Bronchial epithelial cell (primary cell): ENCODE measurements around the gene HOXA4. TPM values are rescaled to one million over a fixed set of nuclear protein-coding genes. Genes with fewer than 3 reads are reported as not detected.

ENCODE experiments used
- DNase-seq: peaks from one replicate; pipeline ENCODE4 v3.0.0-alpha.2; 2010; ENCODE audit warnings: low read depth
- FAIRE-seq: peaks from 2 replicates; lab custom pipeline; 2011; peaks lifted over from hg19 to GRCh38; lab: Jason Lieb, UNC
- H3K27me3 ChIP-seq: 2 replicates; pipeline ENCODE4 v1.5.1; 2011; ENCODE audit warnings: low read length; ENCODE audit not compliant: control insufficient read depth, insufficient read depth
- H3K36me3 ChIP-seq: 2 replicates; pipeline ENCODE4 v1.5.1; 2011; ENCODE audit warnings: low read length; ENCODE audit not compliant: control insufficient read depth, insufficient read depth
- H3K4me3 ChIP-seq: 2 replicates; pipeline ENCODE4 v1.5.1; 2011; ENCODE audit warnings: mild to moderate bottlenecking, low read depth, low read length, control low read depth
- CTCF ChIP-seq: IDR thresholded peaks from 2 replicates; pipeline ENCODE4 v1.5.1; 2011; ENCODE audit warnings: mild to moderate bottlenecking, moderate library complexity, low read length, control low read depth, inconsistent platforms; ENCODE audit not compliant: insufficient read depth, severe bottlenecking
- total RNA-seq: library from RNA; depleted of rRNA; stranded (reverse); fragments of >200 nt; gene quantifications from 2 replicates; pipeline ENCODE4 v1.2.1, GENCODE V29; 2014

The HOXA4 gene
- total RNA-seq, 1 donor from 2014 or later, result not detected

GRCh38 chr7:27094304-27095049 lies 36.1 kb downstream of the HOXA4 start:
- Histone ChIP-seq H3K27me3 (peaks cover 33% of the 10 kb centered on the region), H3K4me3 (no peak overlapping the region), H3K36me3 (no peaks in the 10 kb centered on the region)
- FAIRE-seq, result no peak
- TF ChIP-seq CTCF, result no peak
- no peak for DNase-seq

- Histone ChIP-seq H3K4me3 (no peak overlapping the region), H3K36me3 (no peaks in the 10 kb centered on the region), H3K27me3 (peaks cover 31% of the 10 kb centered on the region)
- no peak for DNase-seq
- no peak for FAIRE-seq
- no peak for TF ChIP-seq CTCF
These were observed 37.2 kb downstream of the HOXA4 start for GRCh38 chr7:27093184-27093895.

- Histone ChIP-seq H3K4me3 (no peak overlapping the region), H3K27me3 (peaks cover 31% of the 10 kb centered on the region), H3K36me3 (no peaks in the 10 kb centered on the region)
- no peak for DNase-seq
- no peak for FAIRE-seq
- no peak for TF ChIP-seq CTCF
These were observed 37.8 kb downstream of the HOXA4 start for GRCh38 chr7:27092819-27093110.

DNA sequence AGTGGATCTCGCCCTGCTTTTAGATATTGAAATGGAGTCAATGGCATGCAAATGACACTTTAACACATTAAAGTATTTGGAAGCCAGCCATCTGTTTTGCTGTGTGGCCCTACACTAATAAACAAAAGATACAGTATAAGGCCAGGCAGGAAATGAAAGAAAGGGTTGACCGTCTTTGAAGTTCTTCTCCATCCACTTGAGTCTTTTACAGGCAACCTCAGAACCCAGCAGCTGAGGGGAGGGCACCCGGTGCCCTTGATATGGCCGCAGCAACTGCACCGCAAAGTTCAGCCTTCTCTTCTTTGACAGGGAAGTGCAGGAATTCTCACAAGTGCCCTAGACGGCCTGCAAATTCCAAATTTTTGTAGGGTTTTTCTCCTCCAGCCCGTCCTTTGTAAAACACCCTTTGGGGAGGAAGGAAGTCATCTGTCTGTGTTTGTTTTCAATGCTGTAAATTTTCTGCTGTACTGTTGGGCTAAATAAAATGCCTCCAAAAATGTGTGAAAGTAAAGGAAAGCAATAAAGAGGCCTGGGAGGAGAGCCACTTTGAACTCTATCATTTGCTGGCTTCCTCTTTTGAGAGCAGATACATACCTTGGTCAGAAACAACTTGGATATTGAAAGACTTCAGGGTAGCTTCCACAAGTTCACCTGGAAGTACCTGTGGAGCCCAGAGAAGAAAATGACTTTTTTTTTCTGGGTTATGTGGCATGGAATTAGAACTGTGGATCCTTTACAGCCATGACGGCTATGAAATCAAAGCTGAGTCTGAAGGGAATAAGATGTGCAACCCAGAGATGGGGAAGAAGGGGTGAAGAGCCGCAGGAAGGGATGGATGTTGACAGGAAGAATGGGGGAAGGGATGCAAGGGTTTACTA lies 38.4 kb downstream of the HOXA4 start:
- H3K4me3 ChIP-seq, result no peak overlapping the region
- DNase-seq (no peak), FAIRE-seq (no peak)
- peaks cover 33% of the 10 kb centered on the region for H3K27me3 ChIP-seq
- H3K36me3 ChIP-seq, result no peaks in the 10 kb centered on the region
- no peak for TF ChIP-seq CTCF

GRCh38 chr7:27091105-27091504 lies 39.5 kb downstream of the HOXA4 start:
- no peaks in the 10 kb centered on the region for H3K36me3 ChIP-seq
- DNase-seq (no peak), FAIRE-seq (no peak)
- no peak overlapping the region for H3K4me3 ChIP-seq
- H3K27me3 ChIP-seq, result peaks cover 33% of the 10 kb centered on the region
- TF ChIP-seq CTCF, result no peak
